ENCODE measurements around the gene ADGRE1. TPM values are rescaled to one million over a fixed set of nuclear protein-coding genes. Genes with fewer than 3 reads are reported as not detected.

The ADGRE1 gene
- total and polyA plus RNA-seq, 2 of the 8 experiments (the other 6 are each of a cell fraction or from before 2014, with no cell fraction given), result not detected

DNA sequence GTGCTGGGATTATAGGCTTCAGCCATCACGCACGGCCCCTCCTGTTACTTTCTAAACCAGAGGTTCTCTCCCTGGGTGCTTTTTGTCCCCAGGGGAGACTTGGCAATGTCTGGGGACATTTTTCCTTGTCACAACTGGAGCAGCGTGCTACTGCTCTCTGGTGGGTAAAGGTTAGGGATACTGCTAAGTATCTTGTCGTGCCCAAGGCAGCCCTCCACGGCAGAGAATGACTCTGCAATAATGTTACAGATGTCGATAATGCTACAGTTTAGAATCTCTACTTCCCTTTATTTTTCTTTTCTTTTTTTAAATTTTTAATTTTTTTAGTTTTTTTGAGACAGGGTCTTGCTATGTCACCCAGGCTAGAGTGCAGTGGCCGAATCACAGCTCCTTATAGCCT lies 38.0 kb downstream of the ADGRE1 start (continued):
- TF ChIP-seq RFX5 (IDR thresholded peaks at IDR 0.05; ENCODE audit: borderline replicate concordance, low read depth, low read length), result no peak
- TF ChIP-seq SAP30 (IDR thresholded peaks at IDR 0.05; ENCODE audit: insufficient read depth, insufficient replicate concordance, low read length), result no peak
- TF ChIP-seq, protein P1, sequence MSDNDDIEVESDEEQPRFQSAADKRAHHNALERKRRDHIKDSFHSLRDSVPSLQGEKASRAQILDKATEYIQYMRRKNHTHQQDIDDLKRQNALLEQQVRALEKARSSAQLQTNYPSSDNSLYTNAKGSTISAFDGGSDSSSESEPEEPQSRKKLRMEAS (IDR thresholded peaks at IDR 0.05), result no peak
- TF ChIP-seq YY1 (IDR thresholded peaks at IDR 0.05; ENCODE audit: low read depth, low read length), result no peak

Measured in H1 (cell line).